SK-N-SH treated with all-trans-retinoic acid at 6 μM for 48 hours (cell line): ENCODE measurements around the gene ITGB1BP1.
A peak's percentile ranks its signal among the peaks of the same experiment; 100 is the strongest.

ENCODE experiments used
- ATAC-seq: fragments of 200-7000 bp; cut with Tn5 transposase; 3 replicates; pipeline ENCODE4 v1.9.1; 2020; ENCODE audit warnings: mild to moderate bottlenecking, moderate library complexity
- ARNTL ChIP-seq: fragments of 450-650 bp; formaldehyde crosslinking; IDR thresholded peaks from 2 replicates; pipeline ENCODE4 v1.5.0; 2020; ENCODE audit warnings: low read depth, mild to moderate bottlenecking, moderate library complexity, borderline replicate concordance
- BACH2 ChIP-seq: fragments of 250-450 bp; sonication (Bioruptor Pico); IDR thresholded peaks from 2 replicates; pipeline ENCODE4 v1.9.0; 2021; ENCODE audit warnings: mild to moderate bottlenecking, borderline replicate concordance
- CREB5 ChIP-seq: fragments of 250-450 bp; sonication (Bioruptor Pico); IDR thresholded peaks from 2 replicates; pipeline ENCODE4 v1.5.1; 2020; ENCODE audit warnings: low read depth, mild to moderate bottlenecking, moderate library complexity
- CSDC2 ChIP-seq: fragments of 250-450 bp; sonication (Bioruptor Pico); IDR thresholded peaks from 2 replicates; pipeline ENCODE4 v1.5.0; 2020; ENCODE audit warnings: mild to moderate bottlenecking, moderate library complexity
- ESRRG ChIP-seq: fragments of 250-450 bp; sonication (Bioruptor Pico); IDR thresholded peaks from 2 replicates; pipeline ENCODE4 v1.6.1; 2021; ENCODE audit warnings: mild to moderate bottlenecking
- GLIS3 ChIP-seq: fragments of 250-450 bp; sonication (Bioruptor Pico); IDR thresholded peaks from 2 replicates; pipeline ENCODE4 v1.5.0; 2020; ENCODE audit warnings: mild to moderate bottlenecking, moderate library complexity
- ISL1 ChIP-seq: fragments of 250-450 bp; sonication (Bioruptor Pico); IDR thresholded peaks from 2 replicates; pipeline ENCODE4 v2.1.2; 2022; ENCODE audit warnings: mild to moderate bottlenecking, moderate library complexity
- OSR1 ChIP-seq: fragments of 250-450 bp; sonication (Bioruptor Pico); IDR thresholded peaks from 2 replicates; pipeline ENCODE4 v1.8.0; 2022; ENCODE audit warnings: moderate library complexity, mild to moderate bottlenecking, inconsistent platforms
- POU6F1 ChIP-seq: fragments of 250-450 bp; sonication (Bioruptor Pico); IDR thresholded peaks from 2 replicates; pipeline ENCODE4 v1.8.0; 2021; ENCODE audit warnings: low read depth, mild to moderate bottlenecking, moderate library complexity, borderline replicate concordance
- PPARA ChIP-seq: fragments of 250-450 bp; sonication (Bioruptor Pico); IDR thresholded peaks from 2 replicates; pipeline ENCODE4 v1.5.0; 2020; ENCODE audit warnings: mild to moderate bottlenecking, borderline replicate concordance
- RARB ChIP-seq: fragments of 250-450 bp; sonication (Bioruptor Pico); IDR thresholded peaks from 2 replicates; pipeline ENCODE4 v1.8.0; 2021; ENCODE audit warnings: mild to moderate bottlenecking, moderate library complexity
- SNAI2 ChIP-seq: fragments of 250-450 bp; sonication (Bioruptor Pico); IDR thresholded peaks from 2 replicates; pipeline ENCODE4 v1.5.0; 2020; ENCODE audit warnings: mild to moderate bottlenecking, moderate library complexity
- TCF4 ChIP-seq: fragments of 250-450 bp; sonication (Bioruptor Pico); IDR thresholded peaks from 2 replicates; pipeline ENCODE4 v1.8.0; 2021; ENCODE audit warnings: mild to moderate bottlenecking, moderate library complexity, borderline replicate concordance
- ZC3H10 ChIP-seq: fragments of 250-450 bp; sonication (Bioruptor Pico); IDR thresholded peaks from 2 replicates; pipeline ENCODE4 v1.5.1; 2021; ENCODE audit warnings: mild to moderate bottlenecking, moderate library complexity
- ZFP3 ChIP-seq: fragments of 250-450 bp; sonication (Bioruptor Pico); IDR thresholded peaks from 2 replicates; pipeline ENCODE4 v1.5.0; 2020; ENCODE audit warnings: mild to moderate bottlenecking, moderate library complexity
- ZFP30 ChIP-seq: fragments of 450-650 bp; formaldehyde crosslinking; IDR thresholded peaks from 2 replicates; pipeline ENCODE4 v1.5.0; 2022; ENCODE audit warnings: mild to moderate bottlenecking, moderate library complexity
- ZNF70 ChIP-seq: fragments of 450-650 bp; formaldehyde crosslinking; IDR thresholded peaks from 2 replicates; pipeline ENCODE4 v1.5.0; 2020; ENCODE audit warnings: mild to moderate bottlenecking, moderate library complexity
- ZNF8 ChIP-seq: fragments of 450-650 bp; formaldehyde crosslinking; IDR thresholded peaks from 2 replicates; pipeline ENCODE4 v1.5.0; 2020; ENCODE audit warnings: mild to moderate bottlenecking, moderate library complexity
- TF ChIP-seq, protein P1 (sequence below): fragments of 250-450 bp; sonication (Bioruptor Pico); IDR thresholded peaks from 2 replicates; pipeline ENCODE4 v1.5.1; 2021; ENCODE audit warnings: mild to moderate bottlenecking, moderate library complexity
- TF ChIP-seq, protein P2 (sequence below): fragments of 250-450 bp; sonication (Bioruptor Pico); IDR thresholded peaks from 2 replicates; pipeline ENCODE4 v1.8.0; 2020; ENCODE audit warnings: mild to moderate bottlenecking, moderate library complexity, borderline replicate concordance
- TF ChIP-seq, protein P3 (sequence below): fragments of 250-450 bp; sonication (Bioruptor Pico); IDR thresholded peaks from 2 replicates; pipeline ENCODE4 v1.5.0; 2020; ENCODE audit warnings: mild to moderate bottlenecking, moderate library complexity

Gene ITGB1BP1

GRCh38 chr2:9441556-9441955, 18.2 kb upstream of the ITGB1BP1 start:
- no peak for TF ChIP-seq POU6F1
- no peak for ATAC-seq

DNA sequence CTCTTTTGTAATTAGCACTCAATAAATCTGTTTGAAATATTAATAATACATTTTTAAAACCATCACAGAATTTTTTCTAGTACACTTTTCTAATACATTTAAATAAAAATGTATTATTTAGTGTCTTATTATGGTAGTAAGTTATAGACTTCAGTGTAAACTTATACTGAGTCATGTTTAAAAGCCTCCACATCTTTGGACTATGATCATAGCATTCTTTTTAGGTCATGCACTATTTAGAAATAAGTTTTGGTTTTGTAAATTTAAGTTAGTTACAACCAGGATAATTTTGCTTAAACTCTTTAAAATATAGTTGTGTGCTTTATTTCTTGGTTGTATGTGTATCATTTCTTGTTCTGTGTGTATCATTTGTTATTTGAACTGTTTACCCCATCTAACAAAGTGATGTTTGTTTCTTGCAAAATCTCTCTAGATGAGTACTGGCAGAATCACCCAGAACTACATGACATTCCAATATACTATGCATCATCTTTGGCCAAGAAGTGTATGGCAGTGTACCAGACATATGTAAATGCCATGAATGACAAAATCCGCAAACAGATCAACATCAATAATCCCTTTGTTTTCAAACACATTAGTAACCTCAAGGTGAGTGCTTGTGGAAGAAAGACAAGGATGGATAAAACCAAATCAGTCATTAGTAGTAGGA, 16.9 kb upstream of the ITGB1BP1 start:
- TF ChIP-seq POU6F1 (no peak), CREB5 (CRISPR knock-in tag) (peak; percentile 53), CSDC2 (no peak), OSR1 (CRISPR knock-in tag) (no peak), ZFP3 (no peak), GLIS3 (CRISPR knock-in tag) (no peak), ZNF70 (CRISPR knock-in tag) (no peak)
- ATAC-seq: no peak; the same call in 2 of the 3 replicates

DNA sequence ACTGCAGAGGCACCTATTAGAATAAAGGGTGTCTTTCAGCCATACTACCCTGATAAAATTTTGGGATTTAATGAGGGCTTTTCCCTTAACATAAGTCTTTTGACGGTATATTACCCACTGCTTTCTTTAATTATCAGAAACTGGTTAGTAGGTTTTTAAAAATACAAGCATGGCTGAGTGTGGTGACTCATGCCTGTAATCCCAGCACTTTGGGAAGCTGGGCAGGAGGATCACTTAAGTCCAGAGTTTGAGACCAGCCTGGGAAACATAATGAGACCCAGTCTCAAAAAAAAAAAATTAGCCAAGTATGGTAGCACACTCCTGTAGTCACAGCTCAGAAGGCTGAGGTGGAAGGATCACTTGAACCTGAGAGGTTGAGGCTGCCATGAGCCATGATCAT, 16.2 kb upstream of the ITGB1BP1 start:
- TF ChIP-seq OSR1 (CRISPR knock-in tag) (no peak), ESRRG (CRISPR knock-in tag) (no peak), GLIS3 (CRISPR knock-in tag) (no peak), ARNTL (CRISPR knock-in tag) (no peak), ZFP3 (no peak), ZC3H10 (CRISPR knock-in tag) (no peak), CSDC2 (no peak), RARB (no peak), PPARA (no peak), BACH2 (CRISPR knock-in tag) (no peak), SNAI2 (CRISPR knock-in tag) (no peak), ISL1 (CRISPR knock-in tag) (no peak), ZFP30 (CRISPR knock-in tag) (no peak), ZNF70 (CRISPR knock-in tag) (no peak), CREB5 (CRISPR knock-in tag) (no peak), TCF4 (CRISPR knock-in tag) (no peak), ZNF8 (no peak)
- TF ChIP-seq, protein P1, sequence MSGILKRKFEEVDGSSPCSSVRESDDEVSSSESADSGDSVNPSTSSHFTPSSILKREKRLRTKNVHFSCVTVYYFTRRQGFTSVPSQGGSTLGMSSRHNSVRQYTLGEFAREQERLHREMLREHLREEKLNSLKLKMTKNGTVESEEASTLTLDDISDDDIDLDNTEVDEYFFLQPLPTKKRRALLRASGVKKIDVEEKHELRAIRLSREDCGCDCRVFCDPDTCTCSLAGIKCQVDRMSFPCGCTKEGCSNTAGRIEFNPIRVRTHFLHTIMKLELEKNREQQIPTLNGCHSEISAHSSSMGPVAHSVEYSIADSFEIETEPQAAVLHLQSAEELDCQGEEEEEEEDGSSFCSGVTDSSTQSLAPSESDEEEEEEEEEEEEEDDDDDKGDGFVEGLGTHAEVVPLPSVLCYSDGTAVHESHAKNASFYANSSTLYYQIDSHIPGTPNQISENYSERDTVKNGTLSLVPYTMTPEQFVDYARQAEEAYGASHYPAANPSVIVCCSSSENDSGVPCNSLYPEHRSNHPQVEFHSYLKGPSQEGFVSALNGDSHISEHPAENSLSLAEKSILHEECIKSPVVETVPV (CRISPR knock-in tag): no peak
- TF ChIP-seq, protein P2, sequence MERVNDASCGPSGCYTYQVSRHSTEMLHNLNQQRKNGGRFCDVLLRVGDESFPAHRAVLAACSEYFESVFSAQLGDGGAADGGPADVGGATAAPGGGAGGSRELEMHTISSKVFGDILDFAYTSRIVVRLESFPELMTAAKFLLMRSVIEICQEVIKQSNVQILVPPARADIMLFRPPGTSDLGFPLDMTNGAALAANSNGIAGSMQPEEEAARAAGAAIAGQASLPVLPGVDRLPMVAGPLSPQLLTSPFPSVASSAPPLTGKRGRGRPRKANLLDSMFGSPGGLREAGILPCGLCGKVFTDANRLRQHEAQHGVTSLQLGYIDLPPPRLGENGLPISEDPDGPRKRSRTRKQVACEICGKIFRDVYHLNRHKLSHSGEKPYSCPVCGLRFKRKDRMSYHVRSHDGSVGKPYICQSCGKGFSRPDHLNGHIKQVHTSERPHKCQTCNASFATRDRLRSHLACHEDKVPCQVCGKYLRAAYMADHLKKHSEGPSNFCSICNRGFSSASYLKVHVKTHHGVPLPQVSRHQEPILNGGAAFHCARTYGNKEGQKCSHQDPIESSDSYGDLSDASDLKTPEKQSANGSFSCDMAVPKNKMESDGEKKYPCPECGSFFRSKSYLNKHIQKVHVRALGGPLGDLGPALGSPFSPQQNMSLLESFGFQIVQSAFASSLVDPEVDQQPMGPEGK (CRISPR knock-in tag): no peak
- TF ChIP-seq, protein P3, sequence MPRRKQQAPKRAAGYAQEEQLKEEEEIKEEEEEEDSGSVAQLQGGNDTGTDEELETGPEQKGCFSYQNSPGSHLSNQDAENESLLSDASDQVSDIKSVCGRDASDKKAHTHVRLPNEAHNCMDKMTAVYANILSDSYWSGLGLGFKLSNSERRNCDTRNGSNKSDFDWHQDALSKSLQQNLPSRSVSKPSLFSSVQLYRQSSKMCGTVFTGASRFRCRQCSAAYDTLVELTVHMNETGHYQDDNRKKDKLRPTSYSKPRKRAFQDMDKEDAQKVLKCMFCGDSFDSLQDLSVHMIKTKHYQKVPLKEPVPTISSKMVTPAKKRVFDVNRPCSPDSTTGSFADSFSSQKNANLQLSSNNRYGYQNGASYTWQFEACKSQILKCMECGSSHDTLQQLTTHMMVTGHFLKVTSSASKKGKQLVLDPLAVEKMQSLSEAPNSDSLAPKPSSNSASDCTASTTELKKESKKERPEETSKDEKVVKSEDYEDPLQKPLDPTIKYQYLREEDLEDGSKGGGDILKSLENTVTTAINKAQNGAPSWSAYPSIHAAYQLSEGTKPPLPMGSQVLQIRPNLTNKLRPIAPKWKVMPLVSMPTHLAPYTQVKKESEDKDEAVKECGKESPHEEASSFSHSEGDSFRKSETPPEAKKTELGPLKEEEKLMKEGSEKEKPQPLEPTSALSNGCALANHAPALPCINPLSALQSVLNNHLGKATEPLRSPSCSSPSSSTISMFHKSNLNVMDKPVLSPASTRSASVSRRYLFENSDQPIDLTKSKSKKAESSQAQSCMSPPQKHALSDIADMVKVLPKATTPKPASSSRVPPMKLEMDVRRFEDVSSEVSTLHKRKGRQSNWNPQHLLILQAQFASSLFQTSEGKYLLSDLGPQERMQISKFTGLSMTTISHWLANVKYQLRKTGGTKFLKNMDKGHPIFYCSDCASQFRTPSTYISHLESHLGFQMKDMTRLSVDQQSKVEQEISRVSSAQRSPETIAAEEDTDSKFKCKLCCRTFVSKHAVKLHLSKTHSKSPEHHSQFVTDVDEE (CRISPR knock-in tag): no peak
- no peak; the same call in 2 of the 3 replicates for ATAC-seq
